Measurements from ENCODE around the gene IFT88.

Gene IFT88

GRCh38 chr13:20565115-20565736 is 1.7 kb upstream of the IFT88 start:
- DNase-seq (ENCODE audit: low read depth), result no peak

- no peak for DNase-seq (ENCODE audit: low read depth)
These were observed 474 bp upstream of the IFT88 start for GRCh38 chr13:20566468-20566897.

GRCh38 chr13:20567881-20568528 is 1.0 kb downstream of the IFT88 start:
- DNase-seq (ENCODE audit: low read depth), result no peak

GRCh38 chr13:20570517-20570916 is 3.6 kb downstream of the IFT88 start:
- DNase-seq (ENCODE audit: low read depth), result no peak

GRCh38 chr13:20571676-20572075 is 4.7 kb downstream of the IFT88 start:
- DNase-seq (ENCODE audit: low read depth), result no peak

- no peak for DNase-seq (ENCODE audit: low read depth)
These were observed 6.2 kb downstream of the IFT88 start for GRCh38 chr13:20573186-20573585.

- DNase-seq (ENCODE audit: low read depth), result no peak
These were observed 6.7 kb downstream of the IFT88 start for GRCh38 chr13:20573636-20574035.

GRCh38 chr13:20579191-20579590 is 12.2 kb downstream of the IFT88 start:
- DNase-seq (ENCODE audit: low read depth), result no peak

GRCh38 chr13:20580257-20580656 is 13.3 kb downstream of the IFT88 start:
- DNase-seq (ENCODE audit: low read depth), result no peak

GRCh38 chr13:20582026-20582425 is 15.1 kb downstream of the IFT88 start:
- no peak for DNase-seq (ENCODE audit: low read depth)

GRCh38 chr13:20583803-20584293 is 16.9 kb downstream of the IFT88 start:
- DNase-seq (ENCODE audit: low read depth), result no peak

GRCh38 chr13:20585371-20585770 is 18.4 kb downstream of the IFT88 start:
- DNase-seq (ENCODE audit: low read depth), result no peak

- DNase-seq (ENCODE audit: low read depth), result no peak
These were observed 21.7 kb downstream of the IFT88 start for GRCh38 chr13:20588529-20589110.

- DNase-seq (ENCODE audit: low read depth), result no peak
These were observed 23.6 kb downstream of the IFT88 start for GRCh38 chr13:20590561-20590960.

GRCh38 chr13:20592606-20593005 is 25.6 kb downstream of the IFT88 start:
- DNase-seq (ENCODE audit: low read depth), result no peak

GRCh38 chr13:20594280-20594679 is 27.3 kb downstream of the IFT88 start:
- DNase-seq (ENCODE audit: low read depth), result no peak

- no peak for DNase-seq (ENCODE audit: low read depth)
These were observed 40.1 kb downstream of the IFT88 start for GRCh38 chr13:20607015-20607414.

GRCh38 chr13:20608438-20609020 is 41.6 kb downstream of the IFT88 start:
- DNase-seq (ENCODE audit: low read depth), result no peak

- DNase-seq (ENCODE audit: low read depth), result no peak
These were observed 42.2 kb downstream of the IFT88 start for GRCh38 chr13:20609145-20609544.

- no peak for DNase-seq (ENCODE audit: low read depth)
These were observed 43.0 kb downstream of the IFT88 start for GRCh38 chr13:20610006-20610405.

GRCh38 chr13:20616059-20616797 is 49.3 kb downstream of the IFT88 start:
- DNase-seq (ENCODE audit: low read depth), result no peak

GRCh38 chr13:20623000-20623399 is 56.0 kb downstream of the IFT88 start:
- DNase-seq (ENCODE audit: low read depth), result no peak
